AG04450 (cell line): ENCODE measurements around the gene UBN1. TPM values are rescaled to one million over a fixed set of nuclear protein-coding genes. Genes with fewer than 3 reads are reported as not detected.

Source experiments
- CTCF ChIA-PET: fragments of 300-600, 350-600 bp; formaldehyde crosslinking; extraction: SDS; loops from one replicate; lab custom pipeline; 2022; ENCODE audit warnings: antibody characterized with exemption, inconsistent platforms; lab: Charles Lee
- POLR2A ChIA-PET: fragments of 350-600 bp; formaldehyde crosslinking; extraction: SDS; loops from one replicate; lab custom pipeline; 2021; ENCODE audit warnings: antibody characterized with exemption, inconsistent platforms; lab: Yijun Ruan, JAX
- DNase-seq: peaks from one replicate; pipeline ENCODE4 v3.0.0-alpha.2; 2011; ENCODE audit warnings: low read depth, low spot score
- H3K27ac ChIP-seq: one replicate; pipeline ENCODE4 v1.5.1; 2012; ENCODE audit warnings: low read depth, low read length, control low read depth
- H3K27me3 ChIP-seq: one replicate; pipeline ENCODE4 v1.6.0; 2012; ENCODE audit warnings: low read length; ENCODE audit not compliant: control insufficient read depth, insufficient read depth
- H3K4me3 ChIP-seq: 2 replicates; pipeline ENCODE4 v1.5.1; 2011; ENCODE audit warnings: mild to moderate bottlenecking, low read depth, low read length, control low read depth
- H3K9me3 ChIP-seq: 2 replicates; pipeline ENCODE4 v1.5.1; 2012; ENCODE audit warnings: low read length; ENCODE audit not compliant: control insufficient read depth, insufficient read depth
- polyA plus RNA-seq: library from polyadenylated mRNA; depleted of rRNA; stranded (reverse); fragments of >200 nt; gene quantifications from 2 replicates; pipeline ENCODE4 v1.2.3, GENCODE V29; 2011
- TF ChIP-seq, protein P1 (sequence below): IDR thresholded peaks from 2 replicates; pipeline ENCODE4 v1.5.1; 2011; ENCODE audit warnings: low read depth, low read length, control low read depth, inconsistent platforms

Gene UBN1
- polyA plus RNA-seq, 1 experiment, result 11.2 TPM

DNA sequence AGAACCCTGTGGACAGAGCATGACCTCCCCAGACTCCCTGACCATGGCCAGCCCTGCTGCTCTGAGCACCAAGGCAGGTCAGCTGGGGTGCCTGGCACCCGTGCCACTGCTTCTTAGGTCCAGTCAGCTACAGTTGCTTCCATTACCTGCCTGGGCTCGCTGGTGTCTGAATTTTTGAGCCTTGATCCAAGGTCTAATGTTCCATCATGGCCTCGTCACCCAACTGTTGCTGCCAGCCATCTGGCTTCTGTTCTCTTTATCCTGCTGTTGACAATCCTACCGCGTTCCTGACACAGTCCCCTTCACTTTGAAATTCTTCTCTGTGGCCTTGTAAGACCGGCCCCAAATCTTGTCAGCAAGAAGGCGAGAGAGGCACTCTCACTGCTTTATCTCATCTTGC, 16.9 kb upstream of the UBN1 start:
- ChIA-PET CTCF (interaction anchor here (1.0 kb wide), 1 partner anchor 125 kb away, joined by 4 read pairs; no protein-coding TSS in a partner anchor), POLR2A (no interaction called here)
- H3K9me3 ChIP-seq, result no peaks in the 10 kb centered on the region
- H3K27ac ChIP-seq, result no peak overlapping the region
- no peak overlapping the region for H3K4me3 ChIP-seq
- DNase-seq, result no peak
- no peaks in the 10 kb centered on the region for H3K27me3 ChIP-seq
- TF ChIP-seq, protein P1, sequence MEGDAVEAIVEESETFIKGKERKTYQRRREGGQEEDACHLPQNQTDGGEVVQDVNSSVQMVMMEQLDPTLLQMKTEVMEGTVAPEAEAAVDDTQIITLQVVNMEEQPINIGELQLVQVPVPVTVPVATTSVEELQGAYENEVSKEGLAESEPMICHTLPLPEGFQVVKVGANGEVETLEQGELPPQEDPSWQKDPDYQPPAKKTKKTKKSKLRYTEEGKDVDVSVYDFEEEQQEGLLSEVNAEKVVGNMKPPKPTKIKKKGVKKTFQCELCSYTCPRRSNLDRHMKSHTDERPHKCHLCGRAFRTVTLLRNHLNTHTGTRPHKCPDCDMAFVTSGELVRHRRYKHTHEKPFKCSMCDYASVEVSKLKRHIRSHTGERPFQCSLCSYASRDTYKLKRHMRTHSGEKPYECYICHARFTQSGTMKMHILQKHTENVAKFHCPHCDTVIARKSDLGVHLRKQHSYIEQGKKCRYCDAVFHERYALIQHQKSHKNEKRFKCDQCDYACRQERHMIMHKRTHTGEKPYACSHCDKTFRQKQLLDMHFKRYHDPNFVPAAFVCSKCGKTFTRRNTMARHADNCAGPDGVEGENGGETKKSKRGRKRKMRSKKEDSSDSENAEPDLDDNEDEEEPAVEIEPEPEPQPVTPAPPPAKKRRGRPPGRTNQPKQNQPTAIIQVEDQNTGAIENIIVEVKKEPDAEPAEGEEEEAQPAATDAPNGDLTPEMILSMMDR, result no peak

DNA sequence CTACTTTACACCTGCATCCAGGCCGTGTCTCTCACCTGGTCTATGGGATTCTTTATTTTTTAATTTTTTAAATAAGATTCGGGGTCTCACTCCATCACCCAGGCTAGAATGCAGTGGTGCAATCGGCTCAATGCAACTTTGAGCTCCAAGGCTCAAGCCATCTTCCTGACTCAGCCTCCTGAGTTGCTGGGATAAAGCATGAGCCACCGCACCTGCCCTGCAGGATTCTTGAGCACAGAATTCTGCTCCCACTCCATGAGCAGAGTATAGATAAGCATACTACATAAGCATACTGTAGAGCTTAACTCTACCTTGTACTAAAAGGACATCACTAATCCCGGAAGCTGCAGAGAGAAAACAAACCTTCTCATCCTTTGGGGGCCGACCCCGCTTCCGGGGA, 15.7 kb upstream of the UBN1 start:
- Histone ChIP-seq H3K27ac (no peak overlapping the region), H3K4me3 (no peak overlapping the region), H3K27me3 (no peaks in the 10 kb centered on the region), H3K9me3 (no peaks in the 10 kb centered on the region)
- ChIA-PET POLR2A (no interaction called here), CTCF (no interaction called here)
- TF ChIP-seq, protein P1, result no peak
- no peak for DNase-seq

DNA sequence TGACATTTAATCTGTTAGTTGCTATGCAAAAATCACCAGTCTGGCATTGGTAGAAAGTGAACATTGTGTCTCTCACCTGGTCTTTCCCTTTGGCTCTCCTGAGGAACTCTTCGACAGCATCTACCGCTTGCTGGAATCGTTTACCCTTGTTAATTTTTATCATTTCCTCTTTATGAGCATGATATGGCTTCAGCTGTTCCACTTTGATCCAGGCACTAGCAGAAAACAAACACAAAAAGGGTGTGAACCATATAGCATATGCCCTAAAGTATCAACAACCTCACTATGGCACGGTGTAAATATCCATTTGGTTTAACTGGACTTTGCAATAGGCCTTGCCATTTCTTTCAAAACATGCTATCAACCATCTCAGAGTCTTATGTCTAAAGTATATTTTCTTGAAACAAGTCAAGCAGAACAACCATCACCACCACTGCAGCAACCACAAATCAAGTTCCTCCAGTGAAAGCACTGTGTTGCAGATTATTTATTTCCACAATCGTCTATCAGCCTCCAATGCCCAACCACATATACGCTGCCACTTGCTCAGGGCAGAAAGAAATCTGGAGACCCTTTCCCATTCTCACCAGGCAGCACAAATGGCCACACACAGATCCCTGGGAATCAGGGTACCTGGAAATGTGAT, 14.5 kb upstream of the UBN1 start:
- Histone ChIP-seq H3K9me3 (no peaks in the 10 kb centered on the region), H3K4me3 (no peak overlapping the region), H3K27ac (no peak overlapping the region), H3K27me3 (no peaks in the 10 kb centered on the region)
- ChIA-PET POLR2A (no interaction called here), CTCF (interaction anchor here (1.9 kb wide), 1 partner anchor 123 kb away, joined by 5 read pairs; no protein-coding TSS in a partner anchor)
- TF ChIP-seq, protein P1, result no peak
- DNase-seq, result no peak

DNA sequence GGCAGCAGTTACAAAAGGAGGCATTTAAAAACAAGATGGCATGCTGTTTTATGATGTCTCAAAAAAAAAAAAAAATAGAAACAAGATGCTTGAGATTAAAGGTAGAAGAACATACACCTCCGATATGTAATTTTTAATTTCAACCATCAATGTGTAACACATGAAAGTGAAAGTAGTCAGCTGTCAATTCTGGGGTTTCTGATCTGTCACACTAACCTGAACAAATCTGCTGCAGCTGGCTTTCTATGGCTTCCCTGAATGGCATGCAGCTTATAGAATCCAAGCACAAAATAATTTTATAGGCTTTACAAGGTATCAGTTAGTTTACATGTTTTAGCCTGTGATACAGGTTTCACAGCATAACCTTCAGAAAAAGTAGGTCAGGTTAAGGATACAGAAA, 13.7 kb upstream of the UBN1 start:
- H3K27ac ChIP-seq, result no peak overlapping the region
- ChIA-PET CTCF (interaction anchor here (0.7 to 1.9 kb wide), 2 partner anchors 122 to 221 kb away, joined by 5 read pairs; no protein-coding TSS in a partner anchor), POLR2A (interaction anchor here (0.7 kb wide), 1 partner anchor 8 kb away, joined by 4 read pairs; no protein-coding TSS in a partner anchor)
- H3K4me3 ChIP-seq, result no peak overlapping the region
- no peaks in the 10 kb centered on the region for H3K27me3 ChIP-seq
- TF ChIP-seq, protein P1, result no peak
- DNase-seq, result no peak
- no peaks in the 10 kb centered on the region for H3K9me3 ChIP-seq

DNA sequence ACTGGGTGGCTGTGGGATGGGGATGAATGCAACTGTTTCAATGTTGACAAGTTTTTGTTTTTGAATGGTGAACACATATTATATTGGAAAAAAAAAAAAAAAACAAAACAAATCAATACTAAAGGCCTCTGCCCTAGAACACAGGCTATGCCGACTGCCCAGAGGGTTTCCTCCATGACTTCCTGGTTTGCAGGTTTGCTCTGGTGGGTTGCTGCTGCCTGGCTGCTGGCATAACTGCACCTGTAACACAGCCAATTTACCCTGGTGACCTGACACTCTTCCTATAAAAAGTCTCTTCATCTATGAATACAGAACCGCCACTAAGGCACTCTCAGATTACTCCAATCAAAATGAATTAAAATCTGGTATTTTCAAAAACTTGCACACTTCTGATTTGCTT, 10.6 kb upstream of the UBN1 start:
- DNase-seq, result no peak
- ChIA-PET CTCF (interaction anchor here (1.0 to 1.7 kb wide), 2 partner anchors 22 to 119 kb away, joined by 3 to 6 read pairs; no protein-coding TSS in a partner anchor), POLR2A (interaction anchor here (0.7 kb wide), 1 partner anchor 100 kb away, joined by 3 read pairs; no protein-coding TSS in a partner anchor)
- TF ChIP-seq, protein P1, result no peak
- no peak overlapping the region for H3K4me3 ChIP-seq
- no peaks in the 10 kb centered on the region for H3K9me3 ChIP-seq
- no peak overlapping the region for H3K27ac ChIP-seq
- H3K27me3 ChIP-seq, result no peaks in the 10 kb centered on the region
